ENCODE data around the gene PPP3CB.

GRCh38 chr10:73495226-73495883 is 469 bp downstream of the PPP3CB start:
- no peak for TF ChIP-seq EZH2phosphoT487 (IDR thresholded peaks at IDR 0.05; ENCODE audit: borderline replicate concordance, low read length)
- no peak for TF ChIP-seq CTCF (conservative IDR thresholded peaks at IDR 0.05; ENCODE audit: low read depth, low read length)
